HepG2 (cell line): ENCODE measurements around the gene KRT79. TPM values are rescaled to one million over a fixed set of nuclear protein-coding genes. Genes with fewer than 3 reads are reported as not detected.
A peak's percentile ranks its signal among the peaks of the same experiment; 100 is the strongest.

ENCODE experiments used
- FOSL1 ChIP-seq: sonication (generic); formaldehyde crosslinking; IDR thresholded peaks from 2 replicates; pipeline ENCODE4 v1.9.0; 2021; ENCODE audit warnings: missing genetic modification reagents, borderline replicate concordance
- GATAD1 ChIP-seq: IDR thresholded peaks from 2 replicates; pipeline ENCODE4 v1.6.1; 2016; ENCODE audit warnings: missing genetic modification reagents, missing compliant biosample characterization
- HMG20A ChIP-seq: IDR thresholded peaks from 2 replicates; pipeline ENCODE4 v1.6.1; 2016; ENCODE audit warnings: borderline replicate concordance
- YEATS2 ChIP-seq: sonication (generic); formaldehyde crosslinking; IDR thresholded peaks from 2 replicates; pipeline ENCODE4 v1.4.0; 2020; ENCODE audit warnings: missing genetic modification reagents, borderline replicate concordance
- YEATS4 ChIP-seq: sonication (generic); formaldehyde crosslinking; IDR thresholded peaks from 2 replicates; pipeline ENCODE4 v1.4.0; 2020; ENCODE audit warnings: missing genetic modification reagents, borderline replicate concordance
- ZC3H4 ChIP-seq: sonication (generic); formaldehyde crosslinking; IDR thresholded peaks from 2 replicates; pipeline ENCODE4 v1.4.0; 2020; ENCODE audit warnings: missing genetic modification reagents, borderline replicate concordance
- ZFP37 ChIP-seq: sonication (generic); formaldehyde crosslinking; IDR thresholded peaks from 2 replicates; pipeline ENCODE4 v1.4.0; 2020; ENCODE audit warnings: missing genetic modification reagents, borderline replicate concordance
- ZFX ChIP-seq: sonication (generic); formaldehyde crosslinking; IDR thresholded peaks from 2 replicates; pipeline ENCODE4 v1.4.0; 2020; ENCODE audit warnings: mild to moderate bottlenecking, low read depth, missing genetic modification reagents, moderate library complexity
- ZNF274 ChIP-seq: sonication (generic); formaldehyde crosslinking; IDR thresholded peaks from 2 replicates; pipeline ENCODE4 v1.5.1; 2020; ENCODE audit warnings: mild to moderate bottlenecking, missing genetic modification reagents
- ZNF280B ChIP-seq: sonication (generic); formaldehyde crosslinking; IDR thresholded peaks from 2 replicates; pipeline ENCODE4 v1.5.0; 2020; ENCODE audit warnings: missing genetic modification reagents, mild to moderate bottlenecking, borderline replicate concordance
- ZNF362 ChIP-seq: sonication (generic); formaldehyde crosslinking; IDR thresholded peaks from 2 replicates; pipeline ENCODE4 v1.4.0; 2020; ENCODE audit warnings: missing genetic modification reagents, mild to moderate bottlenecking, borderline replicate concordance
- ZNF496 ChIP-seq: sonication (generic); formaldehyde crosslinking; IDR thresholded peaks from 2 replicates; pipeline ENCODE4 v1.8.1; 2023; ENCODE audit warnings: mild to moderate bottlenecking, moderate library complexity, missing genetic modification reagents; ENCODE audit not compliant: insufficient replicate concordance
- ZNF576 ChIP-seq: sonication (generic); formaldehyde crosslinking; IDR thresholded peaks from 2 replicates; pipeline ENCODE4 v1.4.0; 2020; ENCODE audit warnings: mild to moderate bottlenecking, missing genetic modification reagents
- ZNF761 ChIP-seq: sonication (generic); formaldehyde crosslinking; conservative IDR thresholded peaks from 2 replicates; pipeline ENCODE4 v1.4.0; 2020; ENCODE audit warnings: mild to moderate bottlenecking, missing genetic modification reagents
- ZNF850 ChIP-seq: sonication (generic); formaldehyde crosslinking; conservative IDR thresholded peaks from 2 replicates; pipeline ENCODE4 v1.9.0; 2021; ENCODE audit warnings: mild to moderate bottlenecking, missing genetic modification reagents
- ZNF883 ChIP-seq: sonication (generic); formaldehyde crosslinking; IDR thresholded peaks from 2 replicates; pipeline ENCODE4 v1.5.1; 2020; ENCODE audit warnings: mild to moderate bottlenecking, missing genetic modification reagents; ENCODE audit errors: not compliant biosample characterization
- polyA plus RNA-seq, 8 experiments: library from polyadenylated mRNA; depleted of rRNA in 3 of 8; stranded (reverse) in 7 of 8; unstranded in 1 of 8; fragments of >200 nt; fragmentation: Illumina TruSeq in 4 of 8; extraction: Trizol in 4 of 8; gene quantifications; 2 replicates each; pipeline versions ENCODE4 v1.2.1 to v1.2.3, GENCODE V29; 2011 to 2016; ENCODE audit warnings: low read depth in 4 of 8, missing spikeins in 1 of 8, mixed read lengths in 1 of 8; ENCODE audit not compliant: insufficient read depth in 1 of 8
- total RNA-seq, 5 experiments: library from RNA; depleted of rRNA; stranded (reverse); fragments of >200 nt; fragmentation: Illumina TruSeq; extraction: Trizol; gene quantifications; 2 replicates each; pipeline ENCODE4 v1.2.3, GENCODE V29; 2016; ENCODE audit warnings: low read depth in 1 of 5
- TF ChIP-seq, protein P1 (sequence below): IDR thresholded peaks from 2 replicates; pipeline ENCODE4 v1.6.1; 2016; ENCODE audit warnings: missing compliant biosample characterization, missing genetic modification reagents, borderline replicate concordance
- TF ChIP-seq, protein P2 (sequence below): IDR thresholded peaks from 2 replicates; pipeline ENCODE4 v1.4.0; 2020; ENCODE audit warnings: mild to moderate bottlenecking, missing genetic modification reagents

Gene KRT79
- total and polyA plus RNA-seq, 2 of the 13 experiments (the other 11 are each of a cell fraction or from before 2014, with no cell fraction given): 0.09 TPM; not detected in 1

DNA sequence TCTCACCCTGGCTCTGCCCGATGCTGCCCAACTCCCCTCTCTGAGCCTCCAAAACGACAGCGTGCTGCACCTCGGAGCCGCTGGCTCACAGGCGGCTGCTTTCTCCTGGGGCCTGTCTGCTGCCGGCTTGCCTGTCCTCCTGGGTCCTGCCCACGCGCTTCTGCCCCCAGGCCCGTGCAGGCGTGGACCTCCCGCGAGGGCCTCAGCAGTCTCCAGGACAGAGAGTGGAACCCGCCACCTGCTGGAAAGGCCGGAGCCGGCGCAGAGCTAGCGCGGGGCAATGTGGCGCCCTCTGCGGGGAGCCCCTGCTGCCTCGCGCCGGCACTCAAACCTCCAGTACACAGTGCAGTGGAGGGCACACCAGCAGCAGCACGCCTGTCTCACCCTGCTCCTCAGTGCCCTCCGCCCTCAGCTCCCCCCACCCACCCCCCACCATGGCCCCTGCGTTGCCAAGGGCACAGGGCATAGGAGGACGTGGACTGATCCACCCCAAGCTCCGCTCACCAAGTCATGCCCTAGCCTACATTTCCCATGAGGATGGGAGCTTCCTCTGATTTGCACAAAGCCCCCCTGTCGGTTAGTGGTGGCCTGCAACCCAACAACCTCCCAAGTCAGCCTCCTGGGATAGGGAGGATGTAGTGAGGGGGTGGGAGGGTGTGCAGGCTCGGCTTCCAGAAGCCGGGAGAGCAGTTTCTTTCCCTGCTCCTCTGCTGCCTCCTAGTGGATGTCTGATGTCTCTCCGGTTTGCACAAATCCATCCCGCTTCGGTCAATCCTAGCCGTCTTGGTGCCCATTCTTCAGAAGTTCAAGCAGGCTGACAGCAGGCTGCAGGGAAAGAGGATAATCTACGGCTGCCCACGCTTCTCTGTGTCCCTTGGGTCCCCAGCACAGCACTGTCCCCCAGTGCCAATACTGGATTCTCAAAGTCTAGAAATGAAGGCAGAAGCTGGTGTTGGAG lies 45.6 kb upstream of the KRT79 start (continued):
- TF ChIP-seq YEATS4 (CRISPR knock-in tag): no peak; the same call in 1 of the 2 replicates
- TF ChIP-seq FOSL1 (CRISPR knock-in tag): no peak
- TF ChIP-seq ZNF280B (CRISPR knock-in tag): 0 out of 2 replicates have a peak, but pooled peaks have one; percentile 25
- TF ChIP-seq ZFX (CRISPR knock-in tag): peak; percentile 82
- no peak for TF ChIP-seq ZNF883 (CRISPR knock-in tag)
- TF ChIP-seq ZNF761 (CRISPR knock-in tag): no peak
- TF ChIP-seq HMG20A: no peak
- no peak for TF ChIP-seq ZNF850
- no peak for TF ChIP-seq GATAD1
- TF ChIP-seq ZFP37: no peak
- TF ChIP-seq ZNF576 (CRISPR knock-in tag): no peak
- TF ChIP-seq, protein P1, sequence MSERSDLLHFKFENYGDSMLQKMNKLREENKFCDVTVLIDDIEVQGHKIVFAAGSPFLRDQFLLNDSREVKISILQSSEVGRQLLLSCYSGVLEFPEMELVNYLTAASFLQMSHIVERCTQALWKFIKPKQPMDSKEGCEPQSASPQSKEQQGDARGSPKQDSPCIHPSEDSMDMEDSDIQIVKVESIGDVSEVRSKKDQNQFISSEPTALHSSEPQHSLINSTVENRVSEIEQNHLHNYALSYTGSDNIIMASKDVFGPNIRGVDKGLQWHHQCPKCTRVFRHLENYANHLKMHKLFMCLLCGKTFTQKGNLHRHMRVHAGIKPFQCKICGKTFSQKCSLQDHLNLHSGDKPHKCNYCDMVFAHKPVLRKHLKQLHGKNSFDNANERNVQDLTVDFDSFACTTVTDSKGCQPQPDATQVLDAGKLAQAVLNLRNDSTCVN (CRISPR knock-in tag): no peak
- no peak for TF ChIP-seq ZNF362 (CRISPR knock-in tag)
- TF ChIP-seq YEATS2: no peak
- TF ChIP-seq ZC3H4: no peak
- no peak for TF ChIP-seq ZNF496
- TF ChIP-seq ZNF274: peak; percentile 58; the same call in 1 of the 2 replicates
- TF ChIP-seq, protein P2, sequence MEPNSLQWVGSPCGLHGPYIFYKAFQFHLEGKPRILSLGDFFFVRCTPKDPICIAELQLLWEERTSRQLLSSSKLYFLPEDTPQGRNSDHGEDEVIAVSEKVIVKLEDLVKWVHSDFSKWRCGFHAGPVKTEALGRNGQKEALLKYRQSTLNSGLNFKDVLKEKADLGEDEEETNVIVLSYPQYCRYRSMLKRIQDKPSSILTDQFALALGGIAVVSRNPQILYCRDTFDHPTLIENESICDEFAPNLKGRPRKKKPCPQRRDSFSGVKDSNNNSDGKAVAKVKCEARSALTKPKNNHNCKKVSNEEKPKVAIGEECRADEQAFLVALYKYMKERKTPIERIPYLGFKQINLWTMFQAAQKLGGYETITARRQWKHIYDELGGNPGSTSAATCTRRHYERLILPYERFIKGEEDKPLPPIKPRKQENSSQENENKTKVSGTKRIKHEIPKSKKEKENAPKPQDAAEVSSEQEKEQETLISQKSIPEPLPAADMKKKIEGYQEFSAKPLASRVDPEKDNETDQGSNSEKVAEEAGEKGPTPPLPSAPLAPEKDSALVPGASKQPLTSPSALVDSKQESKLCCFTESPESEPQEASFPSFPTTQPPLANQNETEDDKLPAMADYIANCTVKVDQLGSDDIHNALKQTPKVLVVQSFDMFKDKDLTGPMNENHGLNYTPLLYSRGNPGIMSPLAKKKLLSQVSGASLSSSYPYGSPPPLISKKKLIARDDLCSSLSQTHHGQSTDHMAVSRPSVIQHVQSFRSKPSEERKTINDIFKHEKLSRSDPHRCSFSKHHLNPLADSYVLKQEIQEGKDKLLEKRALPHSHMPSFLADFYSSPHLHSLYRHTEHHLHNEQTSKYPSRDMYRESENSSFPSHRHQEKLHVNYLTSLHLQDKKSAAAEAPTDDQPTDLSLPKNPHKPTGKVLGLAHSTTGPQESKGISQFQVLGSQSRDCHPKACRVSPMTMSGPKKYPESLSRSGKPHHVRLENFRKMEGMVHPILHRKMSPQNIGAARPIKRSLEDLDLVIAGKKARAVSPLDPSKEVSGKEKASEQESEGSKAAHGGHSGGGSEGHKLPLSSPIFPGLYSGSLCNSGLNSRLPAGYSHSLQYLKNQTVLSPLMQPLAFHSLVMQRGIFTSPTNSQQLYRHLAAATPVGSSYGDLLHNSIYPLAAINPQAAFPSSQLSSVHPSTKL: no peak; the same call in 1 of the 2 replicates
